ENCODE measurements around the gene AP3D1. TPM values are rescaled to one million over a fixed set of nuclear protein-coding genes. Genes with fewer than 3 reads are reported as not detected.
"Not testable (repeated sequence)": the region's sequence is repeated elsewhere in the genome, so short reads cannot be mapped to it uniquely, and the experiment has no call there.

The AP3D1 gene
- total RNA-seq, 1 donor from 2014 or later = 146 TPM

GRCh38 chr19:2132191-2132590 is 19.2 kb downstream of the AP3D1 start:
- Mint-ChIP-seq H3K27ac (ENCODE audit: unreplicated experiment) (no peak overlapping the region), H3K36me3 (ENCODE audit: low read depth) (peaks cover 6% of the 10 kb centered on the region), H3K4me1 (no peaks in the 10 kb centered on the region), H3K4me3 (no peak overlapping the region), H3K27me3 (ENCODE audit: low read depth) (no peaks in the 10 kb centered on the region), H3K9me3 (no peaks in the 10 kb centered on the region)
- DNase-seq (ENCODE audit: low read depth, low spot score) = no peak
- TF ChIP-seq, protein P1, sequence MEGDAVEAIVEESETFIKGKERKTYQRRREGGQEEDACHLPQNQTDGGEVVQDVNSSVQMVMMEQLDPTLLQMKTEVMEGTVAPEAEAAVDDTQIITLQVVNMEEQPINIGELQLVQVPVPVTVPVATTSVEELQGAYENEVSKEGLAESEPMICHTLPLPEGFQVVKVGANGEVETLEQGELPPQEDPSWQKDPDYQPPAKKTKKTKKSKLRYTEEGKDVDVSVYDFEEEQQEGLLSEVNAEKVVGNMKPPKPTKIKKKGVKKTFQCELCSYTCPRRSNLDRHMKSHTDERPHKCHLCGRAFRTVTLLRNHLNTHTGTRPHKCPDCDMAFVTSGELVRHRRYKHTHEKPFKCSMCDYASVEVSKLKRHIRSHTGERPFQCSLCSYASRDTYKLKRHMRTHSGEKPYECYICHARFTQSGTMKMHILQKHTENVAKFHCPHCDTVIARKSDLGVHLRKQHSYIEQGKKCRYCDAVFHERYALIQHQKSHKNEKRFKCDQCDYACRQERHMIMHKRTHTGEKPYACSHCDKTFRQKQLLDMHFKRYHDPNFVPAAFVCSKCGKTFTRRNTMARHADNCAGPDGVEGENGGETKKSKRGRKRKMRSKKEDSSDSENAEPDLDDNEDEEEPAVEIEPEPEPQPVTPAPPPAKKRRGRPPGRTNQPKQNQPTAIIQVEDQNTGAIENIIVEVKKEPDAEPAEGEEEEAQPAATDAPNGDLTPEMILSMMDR (conservative IDR thresholded peaks at IDR 0.05) = no peak

- H3K9me3 Mint-ChIP-seq; H3K4me1 Mint-ChIP-seq; H3K4me3 Mint-ChIP-seq; H3K27ac Mint-ChIP-seq (ENCODE audit: unreplicated experiment); DNase-seq (ENCODE audit: low read depth, low spot score); H3K27me3 Mint-ChIP-seq (ENCODE audit: low read depth); H3K36me3 Mint-ChIP-seq (ENCODE audit: low read depth): not testable (repeated sequence)
These were observed 20.1 kb downstream of the AP3D1 start for GRCh38 chr19:2131012-2131975.

- TF ChIP-seq, protein P1 (conservative IDR thresholded peaks at IDR 0.05) = no peak
- Mint-ChIP-seq H3K27me3 (ENCODE audit: low read depth) (no peaks in the 10 kb centered on the region), H3K4me3 (no peak overlapping the region), H3K27ac (ENCODE audit: unreplicated experiment) (no peak overlapping the region), H3K9me3 (no peaks in the 10 kb centered on the region), H3K4me1 (no peaks in the 10 kb centered on the region), H3K36me3 (ENCODE audit: low read depth) (peaks cover 3% of the 10 kb centered on the region)
- no peak for DNase-seq (ENCODE audit: low read depth, low spot score)
These were observed 21.2 kb downstream of the AP3D1 start for GRCh38 chr19:2129892-2130770.

DNA sequence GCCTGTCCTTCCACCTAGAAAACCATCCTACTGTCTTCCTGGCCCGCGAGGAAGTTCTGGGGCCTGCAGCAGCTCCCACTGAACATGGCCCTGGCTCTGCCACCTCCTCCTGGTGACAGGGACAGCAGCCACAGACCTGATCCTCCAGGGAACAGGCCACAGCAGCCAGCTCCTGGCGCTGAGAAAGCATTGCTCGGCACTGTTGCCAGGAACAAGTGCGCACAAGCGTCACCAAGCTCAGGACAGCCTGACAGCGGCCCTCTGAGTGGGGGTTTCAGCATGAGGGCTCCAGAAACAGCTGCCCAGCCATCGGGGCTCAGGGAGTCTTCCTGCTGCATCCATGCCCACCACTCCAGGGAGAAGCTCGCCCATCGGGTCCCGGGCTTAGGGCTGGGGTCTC is 21.9 kb downstream of the AP3D1 start:
- Mint-ChIP-seq H3K27me3 (ENCODE audit: low read depth) (no peaks in the 10 kb centered on the region), H3K27ac (ENCODE audit: unreplicated experiment) (no peak overlapping the region), H3K4me3 (no peak overlapping the region), H3K4me1 (no peaks in the 10 kb centered on the region), H3K9me3 (no peaks in the 10 kb centered on the region), H3K36me3 (ENCODE audit: low read depth) (peaks cover 3% of the 10 kb centered on the region)
- DNase-seq (ENCODE audit: low read depth, low spot score) = no peak
- TF ChIP-seq, protein P1 (conservative IDR thresholded peaks at IDR 0.05) = no peak

DNA sequence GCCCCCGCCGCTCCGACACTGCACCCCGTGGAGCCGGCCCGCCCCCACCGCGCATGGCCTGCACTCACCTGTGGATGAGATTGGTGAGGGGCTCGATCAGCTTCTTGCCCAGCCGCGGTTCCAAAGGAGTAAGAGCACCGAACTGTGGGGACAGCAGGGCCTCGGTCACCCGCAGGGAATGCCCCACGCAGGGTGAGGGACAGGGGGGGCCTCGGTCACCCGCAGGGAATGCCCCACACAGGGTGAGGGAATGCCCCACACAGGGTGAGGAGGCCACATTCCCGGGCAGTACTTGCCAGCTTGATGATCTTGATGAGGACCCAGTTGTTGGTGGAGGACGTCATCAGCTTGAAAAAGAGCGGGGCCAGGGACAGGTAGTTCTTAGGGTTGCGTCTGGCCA is 22.3 kb downstream of the AP3D1 start:
- H3K4me1 Mint-ChIP-seq = no peaks in the 10 kb centered on the region
- DNase-seq (ENCODE audit: low read depth, low spot score) = no peak
- H3K9me3 Mint-ChIP-seq = no peaks in the 10 kb centered on the region
- H3K27ac Mint-ChIP-seq (ENCODE audit: unreplicated experiment) = no peak overlapping the region
- TF ChIP-seq, protein P1 (conservative IDR thresholded peaks at IDR 0.05) = no peak
- H3K27me3 Mint-ChIP-seq (ENCODE audit: low read depth) = no peaks in the 10 kb centered on the region
- peaks cover 3% of the 10 kb centered on the region for H3K36me3 Mint-ChIP-seq (ENCODE audit: low read depth)
- H3K4me3 Mint-ChIP-seq = no peak overlapping the region

DNA sequence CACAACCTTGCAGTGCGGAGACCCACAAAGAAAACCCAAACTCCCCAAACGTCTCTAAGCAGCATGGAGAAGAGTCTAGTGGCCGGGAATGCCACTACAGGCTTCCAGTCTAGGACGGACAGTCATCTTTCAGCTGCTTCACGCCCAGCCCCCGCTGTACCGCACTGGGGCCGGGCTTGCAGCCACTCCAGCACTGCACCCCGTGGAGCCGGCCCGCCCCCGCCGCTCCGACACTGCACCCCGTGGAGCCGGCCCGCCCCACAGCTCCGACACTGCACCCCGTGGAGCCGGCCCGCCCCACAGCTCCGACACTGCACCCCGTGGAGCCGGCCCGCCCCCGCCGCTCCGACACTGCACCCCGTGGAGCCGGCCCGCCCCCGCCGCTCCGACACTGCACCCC is 23.1 kb downstream of the AP3D1 start:
- H3K4me3 Mint-ChIP-seq; H3K27ac Mint-ChIP-seq (ENCODE audit: unreplicated experiment); H3K9me3 Mint-ChIP-seq; H3K4me1 Mint-ChIP-seq; DNase-seq (ENCODE audit: low read depth, low spot score); H3K36me3 Mint-ChIP-seq (ENCODE audit: low read depth); H3K27me3 Mint-ChIP-seq (ENCODE audit: low read depth): not testable (repeated sequence)

Measured in neural crest cell (in vitro differentiated cells).